Activated CD4-positive, alpha-beta T cell treated with anti-CD3 and anti-CD28 coated beads, Interleukin-2, amount 50 U/mL, for 4 hours (primary cell): ENCODE data around the gene NISCH.

Experiments
- DNase-seq, 2 experiments: peaks; one replicate each; pipeline ENCODE4 v3.0.0-alpha.2; 2020

Gene NISCH

DNA sequence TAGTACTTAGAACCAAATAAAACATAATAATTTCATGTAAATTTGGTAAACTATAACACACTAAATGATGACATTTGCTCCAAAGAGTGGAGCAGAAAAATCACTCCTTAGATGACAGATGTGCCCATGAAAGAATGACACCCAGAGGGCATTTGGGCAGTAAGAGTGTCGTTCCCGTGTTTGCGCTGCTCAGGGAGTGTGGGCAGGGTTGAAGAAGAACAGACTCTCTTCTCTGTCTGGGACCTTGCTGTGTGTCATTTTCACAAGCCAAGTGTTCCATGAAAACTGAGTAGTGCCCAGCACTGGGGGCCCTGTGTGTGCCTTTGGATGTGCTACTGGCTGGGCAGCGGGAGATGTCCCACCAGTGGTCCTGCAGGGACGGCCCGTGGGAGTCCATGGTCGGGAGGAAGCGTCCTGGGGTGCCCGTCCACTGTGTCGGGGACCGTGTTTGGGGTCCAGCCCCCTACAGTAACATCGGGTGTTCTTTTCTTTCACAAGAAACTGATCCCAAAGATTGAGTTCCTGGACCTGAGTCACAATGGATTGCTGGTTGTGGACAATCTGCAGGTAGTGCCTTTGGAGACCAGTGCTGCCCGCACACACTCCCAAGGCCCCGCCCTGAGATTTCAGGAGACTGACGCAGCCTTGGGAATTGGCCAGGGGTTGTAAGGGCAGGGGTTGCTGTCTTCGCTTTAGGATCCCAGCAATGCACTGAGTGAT lies 21.8 kb downstream of the NISCH start:
- DNase-seq = no peak

DNA sequence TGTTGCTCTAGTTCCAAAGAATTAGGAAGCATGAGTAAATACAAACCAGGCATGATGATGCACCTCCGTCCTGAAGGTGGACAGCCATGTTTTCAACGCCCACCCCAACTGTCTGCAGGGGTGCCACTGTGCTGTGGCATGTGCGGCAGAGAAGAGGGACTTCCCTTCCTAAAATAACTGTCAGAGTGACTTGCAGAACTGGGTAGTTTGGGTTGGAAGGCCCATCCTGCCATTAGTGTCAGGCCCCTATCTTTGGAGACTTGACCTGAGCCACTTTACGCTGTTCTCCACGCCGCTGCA lies 22.3 kb downstream of the NISCH start:
- DNase-seq = no peak

DNA sequence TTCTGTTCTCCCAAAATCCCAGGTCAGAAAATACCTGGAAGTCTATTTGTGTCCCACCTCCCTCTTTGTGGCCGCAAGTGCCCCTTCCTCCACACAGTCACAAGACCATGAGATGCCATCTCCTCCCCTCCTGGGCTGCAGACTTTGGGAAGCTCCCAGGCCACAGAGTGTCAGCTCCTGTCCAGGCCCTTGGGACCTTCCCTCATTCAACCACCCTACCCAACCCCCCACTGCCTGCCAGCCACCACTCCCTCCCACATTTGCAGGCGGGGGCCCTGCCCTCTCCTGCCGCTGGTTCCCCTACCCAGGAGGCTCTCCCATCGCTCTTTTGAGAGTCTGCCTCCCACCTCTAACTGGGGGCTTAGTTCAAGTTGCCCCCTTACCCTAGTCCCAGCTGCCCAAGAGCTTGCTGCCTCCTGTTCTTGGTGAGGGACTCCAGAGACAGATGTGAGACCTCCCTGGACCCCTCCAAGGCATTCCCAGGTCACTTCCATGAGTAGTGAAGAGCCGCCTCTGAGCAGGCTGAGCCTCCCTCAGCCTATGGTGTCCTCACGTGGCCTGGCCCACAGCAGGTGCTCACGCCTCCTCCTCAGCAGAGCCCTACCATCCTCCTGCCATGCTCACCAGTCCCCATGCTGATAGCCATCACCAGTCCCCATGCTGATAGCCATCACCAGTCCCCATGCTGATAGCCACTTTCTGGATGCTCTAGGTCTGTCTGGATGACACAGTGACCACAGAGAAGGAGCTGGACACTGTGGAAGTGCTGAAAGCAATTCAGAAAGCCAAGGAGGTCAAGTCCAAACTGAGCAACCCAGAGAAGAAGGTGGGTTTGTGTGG lies 23.9 kb downstream of the NISCH start:
- no peak for DNase-seq

DNA sequence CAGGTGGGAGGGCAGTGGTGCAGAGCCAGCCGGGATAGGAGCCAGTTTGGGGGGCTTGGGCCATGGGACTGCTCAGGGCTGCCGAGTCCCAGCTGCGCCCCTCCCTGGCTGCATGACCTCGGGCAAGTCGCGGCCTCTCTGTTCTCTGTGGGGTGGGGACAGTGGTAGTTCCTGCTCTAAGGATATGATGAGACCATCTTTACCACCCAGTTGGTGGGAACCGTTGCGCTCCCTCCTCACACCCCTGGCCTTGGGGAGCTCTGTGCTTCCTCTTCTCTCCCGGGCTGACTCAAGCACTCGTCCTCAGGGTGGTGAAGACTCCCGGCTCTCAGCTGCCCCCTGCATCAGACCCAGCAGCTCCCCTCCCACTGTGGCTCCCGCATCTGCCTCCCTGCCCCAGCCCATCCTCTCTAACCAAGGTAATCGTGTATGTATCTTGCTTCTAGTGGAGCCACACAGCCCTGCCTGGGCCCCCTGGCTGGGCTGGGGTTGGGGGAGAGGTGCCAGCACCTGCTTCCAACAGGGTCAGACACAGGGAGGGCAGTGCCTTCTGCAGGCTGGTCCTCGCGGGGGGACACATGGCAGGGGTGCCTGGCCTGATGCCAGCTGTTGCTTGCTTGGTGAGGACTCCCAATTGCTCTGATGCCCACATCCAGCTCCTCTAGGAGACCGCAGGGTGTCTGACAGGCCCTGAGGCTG lies 24.6 kb downstream of the NISCH start:
- DNase-seq = no peak

DNA sequence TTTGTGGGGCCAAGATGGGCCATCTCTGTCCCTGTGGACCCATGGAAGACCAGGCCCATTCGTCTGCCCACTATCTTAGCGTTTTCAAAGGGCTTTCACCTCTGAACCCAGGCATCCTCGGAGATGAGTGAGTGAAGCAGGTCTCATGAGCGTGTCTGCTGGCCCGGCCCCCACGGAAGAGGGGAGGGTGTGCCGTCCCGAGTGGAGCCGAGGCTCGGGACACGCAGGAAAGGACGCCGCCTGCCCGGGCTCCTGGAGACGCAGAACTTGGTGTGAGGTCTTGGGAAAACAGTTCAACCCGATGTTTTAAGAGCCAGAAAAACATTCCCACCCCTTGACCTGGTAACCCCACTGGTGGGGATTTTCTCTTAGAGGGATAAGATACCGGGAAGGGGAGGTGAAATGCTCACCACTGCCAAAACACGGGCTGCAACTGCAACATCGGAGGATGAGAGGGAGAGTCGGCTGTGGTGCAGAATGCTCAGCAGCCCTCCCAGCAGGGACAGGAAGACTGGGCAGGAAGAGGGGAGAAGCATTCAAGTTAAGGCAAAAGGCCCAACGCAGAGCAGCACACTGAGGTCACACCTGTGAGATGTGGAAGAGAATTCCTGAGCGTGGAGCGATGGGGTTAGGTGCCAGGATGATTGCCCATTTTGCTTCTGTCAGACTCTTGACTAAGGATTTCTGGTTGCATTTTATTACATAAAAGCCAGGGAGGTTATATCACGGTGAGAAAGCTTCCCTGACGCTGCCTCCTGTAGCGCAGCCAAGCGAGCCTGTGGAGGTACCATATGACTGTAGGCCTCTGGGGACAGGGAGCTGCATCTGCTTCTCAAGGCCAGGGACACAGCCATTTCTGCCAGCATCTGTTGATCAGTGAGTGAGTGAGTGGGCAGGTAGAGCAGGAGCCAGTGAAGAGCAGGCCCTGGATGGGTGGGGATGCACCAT lies 25.6 kb downstream of the NISCH start:
- no peak for DNase-seq

DNA sequence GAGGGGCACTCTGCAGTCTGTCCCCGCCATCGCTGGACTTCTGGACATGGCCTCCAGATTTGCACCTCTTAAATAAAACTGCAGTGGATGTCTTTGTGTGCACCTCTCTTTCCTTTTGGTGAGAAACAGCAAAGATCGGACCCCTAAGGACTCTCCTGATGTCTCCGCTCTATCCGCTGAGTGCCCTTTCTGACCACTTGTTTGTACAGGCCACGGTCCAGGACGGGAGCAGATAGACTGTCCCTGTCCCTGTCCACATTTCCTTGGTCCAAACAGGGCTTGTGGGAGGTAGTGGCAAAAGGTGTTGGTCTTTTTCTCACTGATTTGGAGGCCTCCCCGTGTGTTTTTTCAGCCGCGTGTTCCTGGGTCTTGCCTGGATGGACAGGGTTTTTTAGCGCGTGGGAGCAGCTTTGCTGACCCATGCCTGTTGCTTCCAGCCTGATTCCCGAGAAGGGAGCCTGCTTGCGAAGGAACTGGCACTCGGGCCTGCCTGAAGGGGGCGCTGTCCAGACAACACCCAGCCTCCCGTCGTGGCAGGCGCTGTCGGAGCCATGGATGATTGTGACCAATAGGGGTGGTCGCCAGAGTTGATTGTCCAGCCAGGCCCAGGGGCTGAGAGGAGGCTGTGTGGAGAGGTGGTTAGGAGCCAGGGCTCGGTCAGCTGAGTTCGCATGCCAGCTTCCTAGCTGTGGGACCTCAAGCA lies 26.6 kb downstream of the NISCH start:
- no peak for DNase-seq

DNA sequence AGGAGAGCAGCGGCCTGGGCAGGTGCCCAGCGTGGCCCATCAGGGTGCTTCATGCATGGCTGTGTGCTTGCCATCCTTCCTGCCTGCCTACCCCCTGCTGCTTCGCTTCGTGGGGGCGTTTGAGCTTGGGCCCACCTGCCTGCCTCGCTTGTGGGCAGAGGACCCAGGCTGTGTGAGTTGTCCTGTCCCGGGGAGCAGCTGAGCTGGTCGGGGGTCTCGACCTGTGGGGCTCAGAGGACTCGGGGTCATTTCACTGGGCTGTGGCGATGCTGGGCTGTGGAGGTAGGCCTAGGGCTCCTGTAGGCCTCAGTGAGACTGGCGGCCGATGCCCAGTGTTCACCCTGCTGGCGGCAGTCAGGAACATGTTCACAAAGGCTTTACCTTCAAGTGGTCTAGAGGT lies 27.7 kb downstream of the NISCH start:
- DNase-seq = no peak

DNA sequence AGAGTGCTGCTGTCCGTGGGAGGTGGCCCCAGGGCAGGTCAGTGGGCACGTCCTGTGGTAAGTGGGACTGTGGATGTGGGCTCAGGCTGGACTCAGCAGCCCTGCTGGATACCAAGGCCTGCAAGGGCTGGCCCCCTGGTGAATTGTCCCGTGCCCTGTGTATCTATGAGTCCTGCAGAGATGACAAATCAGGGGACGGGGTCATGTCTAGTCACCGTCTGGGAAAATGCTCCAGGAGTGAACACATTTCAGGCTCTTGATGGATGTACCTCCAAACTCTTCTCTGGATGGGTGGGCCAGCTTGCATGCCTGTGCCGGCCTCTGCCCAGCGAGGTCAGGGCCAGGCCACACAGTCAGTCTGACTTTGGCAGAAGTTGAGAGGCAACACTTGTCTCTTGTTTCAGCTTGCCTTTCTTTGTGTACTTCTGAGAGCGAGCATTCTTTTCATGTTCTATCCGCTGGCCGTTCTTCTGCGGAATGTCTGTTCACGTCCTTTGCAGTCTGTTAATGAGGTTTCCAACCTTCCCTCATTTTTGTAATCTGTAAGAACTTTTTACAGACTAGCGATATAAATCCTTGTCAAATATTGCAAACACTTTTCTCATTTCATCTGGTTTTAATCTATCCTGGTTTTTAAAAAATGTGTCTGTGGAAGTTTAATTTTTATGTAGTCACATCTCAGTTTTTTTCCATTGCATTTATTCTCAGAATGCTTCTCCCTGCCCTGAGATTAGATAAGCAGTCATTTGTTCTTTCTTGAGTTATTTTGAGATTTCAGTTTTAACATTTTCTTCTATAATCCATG lies 28.4 kb downstream of the NISCH start:
- DNase-seq = no peak

DNA sequence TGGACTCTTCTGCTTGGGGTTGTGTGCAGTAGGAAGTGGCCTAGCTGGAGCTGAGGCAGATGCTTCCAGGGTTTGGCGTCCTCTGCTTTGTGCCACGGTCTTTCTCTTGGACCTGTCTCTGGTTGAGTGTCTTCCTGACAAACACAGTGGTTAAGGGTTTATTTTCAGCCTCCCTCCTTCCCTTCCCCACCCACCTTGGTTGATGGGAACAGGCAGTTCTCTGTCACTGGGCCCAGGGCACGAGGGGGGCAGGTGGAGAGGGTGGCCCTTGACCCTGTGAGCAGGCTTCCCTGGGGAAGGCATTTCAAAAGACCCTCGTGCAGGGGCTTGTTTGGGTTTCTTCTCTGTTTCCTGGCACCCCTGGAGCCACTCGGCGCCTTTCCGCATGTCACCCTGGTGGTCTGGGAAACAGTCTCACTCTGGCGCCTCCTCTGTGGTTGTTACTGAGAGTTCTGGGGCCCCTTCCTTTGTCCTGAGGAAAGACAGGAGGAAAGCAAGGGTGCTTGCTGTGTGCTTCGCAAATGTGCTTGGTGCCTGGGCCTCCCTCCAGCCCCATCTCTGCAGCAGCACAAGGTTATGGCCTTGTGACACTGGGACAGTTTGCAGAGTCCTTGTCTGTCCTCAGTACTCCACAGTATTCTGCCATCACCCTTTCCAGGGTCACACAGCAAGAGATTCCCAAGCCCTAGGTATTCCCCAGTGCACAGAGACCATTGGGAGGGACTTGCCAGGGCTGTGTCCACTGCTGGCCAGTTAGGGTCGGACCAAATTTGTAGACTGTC lies 29.5 kb downstream of the NISCH start:
- no peak for DNase-seq

DNA sequence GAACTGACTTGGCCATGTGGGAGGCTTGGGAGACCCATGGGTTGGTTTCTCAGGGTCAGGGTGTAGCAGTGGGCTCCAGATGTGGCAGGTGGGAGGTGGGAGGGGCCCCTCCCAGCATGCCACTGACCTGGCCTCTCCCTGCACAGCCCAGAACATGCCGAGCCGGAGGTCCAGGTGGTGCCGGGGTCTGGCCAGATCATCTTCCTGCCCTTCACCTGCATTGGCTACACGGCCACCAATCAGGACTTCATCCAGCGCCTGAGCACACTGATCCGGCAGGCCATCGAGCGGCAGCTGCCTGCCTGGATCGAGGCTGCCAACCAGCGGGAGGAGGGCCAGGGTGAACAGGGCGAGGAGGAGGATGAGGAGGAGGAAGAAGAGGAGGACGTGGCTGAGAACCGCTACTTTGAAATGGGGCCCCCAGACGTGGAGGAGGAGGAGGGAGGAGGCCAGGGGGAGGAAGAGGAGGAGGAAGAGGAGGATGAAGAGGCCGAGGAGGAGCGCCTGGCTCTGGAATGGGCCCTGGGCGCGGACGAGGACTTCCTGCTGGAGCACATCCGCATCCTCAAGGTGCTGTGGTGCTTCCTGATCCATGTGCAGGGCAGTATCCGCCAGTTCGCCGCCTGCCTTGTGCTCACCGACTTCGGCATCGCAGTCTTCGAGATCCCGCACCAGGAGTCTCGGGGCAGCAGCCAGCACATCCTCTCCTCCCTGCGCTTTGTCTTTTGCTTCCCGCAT lies 31.8 kb downstream of the NISCH start:
- no peak for DNase-seq

DNA sequence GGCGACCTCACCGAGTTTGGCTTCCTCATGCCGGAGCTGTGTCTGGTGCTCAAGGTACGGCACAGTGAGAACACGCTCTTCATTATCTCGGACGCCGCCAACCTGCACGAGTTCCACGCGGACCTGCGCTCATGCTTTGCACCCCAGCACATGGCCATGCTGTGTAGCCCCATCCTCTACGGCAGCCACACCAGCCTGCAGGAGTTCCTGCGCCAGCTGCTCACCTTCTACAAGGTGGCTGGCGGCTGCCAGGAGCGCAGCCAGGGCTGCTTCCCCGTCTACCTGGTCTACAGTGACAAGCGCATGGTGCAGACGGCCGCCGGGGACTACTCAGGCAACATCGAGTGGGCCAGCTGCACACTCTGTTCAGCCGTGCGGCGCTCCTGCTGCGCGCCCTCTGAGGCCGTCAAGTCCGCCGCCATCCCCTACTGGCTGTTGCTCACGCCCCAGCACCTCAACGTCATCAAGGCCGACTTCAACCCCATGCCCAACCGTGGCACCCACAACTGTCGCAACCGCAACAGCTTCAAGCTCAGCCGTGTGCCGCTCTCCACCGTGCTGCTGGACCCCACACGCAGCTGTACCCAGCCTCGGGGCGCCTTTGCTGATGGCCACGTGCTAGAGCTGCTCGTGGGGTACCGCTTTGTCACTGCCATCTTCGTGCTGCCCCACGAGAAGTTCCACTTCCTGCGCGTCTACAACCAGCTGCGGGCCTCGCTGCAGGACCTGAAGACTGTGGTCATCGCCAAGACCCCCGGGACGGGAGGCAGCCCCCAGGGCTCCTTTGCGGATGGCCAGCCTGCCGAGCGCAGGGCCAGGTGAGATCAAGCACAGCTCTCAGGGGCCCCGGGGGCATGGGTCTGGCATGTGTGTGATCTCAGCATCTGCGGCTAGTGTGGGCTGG lies 32.6 kb downstream of the NISCH start:
- no peak for DNase-seq

DNA sequence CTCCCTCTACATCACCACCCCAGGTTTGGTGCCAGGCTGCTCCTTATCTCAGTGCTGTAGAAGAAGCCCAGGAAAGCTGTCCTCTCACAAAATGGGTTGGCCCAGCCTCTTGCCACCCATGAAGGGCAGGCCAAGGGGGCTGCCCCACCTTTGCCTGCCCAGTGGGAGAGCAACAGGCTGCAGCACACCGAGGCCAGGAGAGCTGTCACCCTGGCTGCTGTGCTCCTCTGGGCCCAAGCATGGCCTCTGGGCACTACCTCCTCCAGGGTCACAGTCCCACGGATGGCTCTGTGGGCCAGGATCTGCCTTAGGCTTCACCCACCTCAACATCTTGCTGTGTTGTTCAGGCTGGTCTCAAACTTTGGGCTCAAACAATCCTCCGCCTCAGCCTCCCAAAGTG lies 33.3 kb downstream of the NISCH start:
- DNase-seq = no peak

DNA sequence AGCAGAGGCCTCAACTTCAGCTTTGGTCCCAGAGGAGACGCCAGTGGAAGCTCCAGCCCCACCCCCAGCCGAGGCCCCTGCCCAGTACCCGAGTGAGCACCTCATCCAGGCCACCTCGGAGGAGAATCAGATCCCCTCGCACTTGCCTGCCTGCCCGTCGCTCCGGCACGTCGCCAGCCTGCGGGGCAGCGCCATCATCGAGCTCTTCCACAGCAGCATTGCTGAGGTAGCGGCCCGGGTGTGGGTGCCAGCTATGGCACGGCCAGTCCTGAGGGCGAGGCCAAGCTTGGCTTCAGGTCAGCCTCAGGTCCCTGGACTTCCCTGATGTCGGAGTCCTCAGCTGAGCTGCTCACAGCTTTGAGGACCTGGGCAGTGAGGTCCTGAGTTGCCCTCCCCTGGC lies 34.0 kb downstream of the NISCH start:
- DNase-seq = no peak

DNA sequence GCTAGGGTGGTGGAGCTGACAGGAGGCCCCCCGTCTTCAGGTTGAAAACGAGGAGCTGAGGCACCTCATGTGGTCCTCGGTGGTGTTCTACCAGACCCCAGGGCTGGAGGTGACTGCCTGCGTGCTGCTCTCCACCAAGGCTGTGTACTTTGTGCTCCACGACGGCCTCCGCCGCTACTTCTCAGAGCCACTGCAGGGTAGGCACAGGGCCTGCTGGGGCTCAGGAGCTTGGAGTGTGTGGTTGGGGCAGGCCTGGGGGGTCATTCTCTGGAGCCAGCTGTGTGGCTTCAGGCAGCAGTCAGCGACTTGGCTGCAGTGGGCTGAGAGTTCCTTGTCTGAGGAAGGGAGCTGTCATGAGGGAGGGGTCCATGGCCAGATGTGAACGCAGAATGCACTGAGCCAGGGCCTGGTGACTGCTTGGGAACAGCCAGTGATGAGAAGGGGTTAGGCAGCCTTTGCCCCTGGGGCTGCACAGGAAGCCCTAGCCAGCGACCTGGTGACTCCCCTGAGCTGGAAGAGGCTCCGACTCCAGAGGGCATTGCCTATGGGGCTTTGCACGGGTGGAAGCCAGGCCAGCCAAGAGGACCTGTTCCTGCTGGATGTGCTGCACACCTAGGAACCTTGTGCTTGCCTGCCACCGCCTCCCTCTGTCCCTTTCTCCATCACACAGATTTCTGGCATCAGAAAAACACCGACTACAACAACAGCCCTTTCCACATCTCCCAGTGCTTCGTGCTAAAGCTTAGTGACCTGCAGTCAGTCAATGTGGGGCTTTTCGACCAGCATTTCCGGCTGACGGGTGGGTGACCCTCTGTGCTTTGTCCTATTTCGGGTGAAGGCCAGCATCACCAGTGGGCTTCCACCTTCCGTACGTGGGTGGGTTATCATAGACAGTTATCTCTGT lies 34.9 kb downstream of the NISCH start:
- DNase-seq = no peak

DNA sequence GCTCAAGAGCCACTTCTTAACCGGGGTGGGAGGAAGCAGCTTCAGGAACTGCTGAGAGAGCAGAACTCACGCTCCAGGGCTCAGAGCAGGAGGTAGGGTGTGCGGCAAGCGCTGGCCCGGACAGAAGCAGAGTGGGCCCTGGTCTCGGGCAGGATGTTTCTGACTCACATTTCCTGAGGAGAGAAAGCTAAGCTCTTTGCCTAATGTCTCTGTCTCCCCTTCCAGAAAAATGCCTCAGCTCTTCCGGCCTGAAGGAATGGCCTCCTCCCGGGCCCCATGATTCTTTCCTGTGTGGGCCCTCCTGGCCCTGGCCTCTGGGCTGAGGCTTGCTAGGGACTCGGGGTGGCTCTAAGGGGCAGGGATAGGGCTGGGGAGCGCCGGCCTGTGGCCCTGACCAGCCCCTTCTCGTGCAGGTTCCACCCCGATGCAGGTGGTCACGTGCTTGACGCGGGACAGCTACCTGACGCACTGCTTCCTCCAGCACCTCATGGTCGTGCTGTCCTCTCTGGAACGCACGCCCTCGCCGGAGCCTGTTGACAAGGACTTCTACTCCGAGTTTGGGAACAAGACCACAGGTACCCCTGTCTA lies 35.6 kb downstream of the NISCH start:
- DNase-seq = no peak

DNA sequence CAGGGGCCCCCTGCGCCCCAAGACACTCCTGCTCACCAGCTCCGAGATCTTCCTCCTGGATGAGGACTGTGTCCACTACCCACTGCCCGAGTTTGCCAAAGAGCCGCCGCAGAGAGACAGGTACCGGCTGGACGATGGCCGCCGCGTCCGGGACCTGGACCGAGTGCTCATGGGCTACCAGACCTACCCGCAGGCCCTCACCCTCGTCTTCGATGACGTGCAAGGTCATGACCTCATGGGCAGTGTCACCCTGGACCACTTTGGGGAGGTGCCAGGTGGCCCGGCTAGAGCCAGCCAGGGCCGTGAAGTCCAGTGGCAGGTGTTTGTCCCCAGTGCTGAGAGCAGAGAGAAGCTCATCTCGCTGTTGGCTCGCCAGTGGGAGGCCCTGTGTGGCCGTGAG lies 36.7 kb downstream of the NISCH start:
- no peak for DNase-seq
